GM12874 (cell line): Measurements from ENCODE around the gene MIPEP.

Experiments used
- CTCF ChIP-seq: IDR thresholded peaks from 2 replicates; pipeline ENCODE4 v1.5.1; 2011; ENCODE audit warnings: low read depth, mild to moderate bottlenecking, control low read depth, low read length, moderate library complexity; ENCODE audit not compliant: insufficient read depth

The MIPEP gene

GRCh38 chr13:23888658-23889614 is at the start of gene MIPEP:
Gene MIPEP, minus strand, starts transcription at chr13:23889400. Its CDS starts 80 bp downstream, at chr13:23889320.
- peak; percentile 82 for TF ChIP-seq CTCF

- no peak for TF ChIP-seq CTCF
Observed at GRCh38 chr13:23934520-23934919, 45.3 kb upstream of the MIPEP start.

GRCh38 chr13:23928985-23929384 is 39.8 kb upstream of the MIPEP start:
- no peak for TF ChIP-seq CTCF

- no peak for TF ChIP-seq CTCF
Observed at GRCh38 chr13:23923031-23923430, 33.8 kb upstream of the MIPEP start.

GRCh38 chr13:23922005-23922932 is 33.1 kb upstream of the MIPEP start:
- no peak for TF ChIP-seq CTCF

GRCh38 chr13:23921451-23921888 is 32.3 kb upstream of the MIPEP start:
- TF ChIP-seq CTCF: peak; percentile 55

GRCh38 chr13:23919006-23919405 is 29.8 kb upstream of the MIPEP start:
- no peak for TF ChIP-seq CTCF
